HepG2 (cell line): ENCODE results near the gene SPTB. TPM values are rescaled to one million over a fixed set of nuclear protein-coding genes. Genes with fewer than 3 reads are reported as not detected.

Experiments
- AGO2 ChIP-seq: fragments of 200-400 bp; formaldehyde crosslinking; optimal IDR thresholded peaks from 2 replicates; pipeline ENCODE3; 2017; ENCODE audit warnings: mild to moderate bottlenecking, low read depth, low read length, moderate library complexity
- ARNT2 ChIP-seq: sonication (generic); formaldehyde crosslinking; IDR thresholded peaks from 2 replicates; pipeline ENCODE4 v1.8.0; 2022; ENCODE audit warnings: mild to moderate bottlenecking, low read depth, missing genetic modification reagents, moderate library complexity
- GPN1 ChIP-seq: sonication (generic); formaldehyde crosslinking; IDR thresholded peaks from 2 replicates; pipeline ENCODE4 v1.5.1; 2020; ENCODE audit warnings: missing genetic modification reagents, borderline replicate concordance
- HOXA7 ChIP-seq: sonication (generic); formaldehyde crosslinking; IDR thresholded peaks from 2 replicates; pipeline ENCODE4 v1.8.1; 2022; ENCODE audit warnings: mild to moderate bottlenecking, missing genetic modification reagents, moderate library complexity
- KLF13 ChIP-seq: sonication (generic); formaldehyde crosslinking; IDR thresholded peaks from 2 replicates; pipeline ENCODE4 v1.4.0; 2020; ENCODE audit warnings: mild to moderate bottlenecking, missing genetic modification reagents
- KMT2A ChIP-seq: sonication (generic); formaldehyde crosslinking; IDR thresholded peaks from 2 replicates; pipeline ENCODE4 v1.4.0; 2020; ENCODE audit warnings: missing genetic modification reagents
- MTA1 ChIP-seq: sonication (generic); formaldehyde crosslinking; IDR thresholded peaks from 2 replicates; pipeline ENCODE4 v1.4.0; 2020; ENCODE audit warnings: missing genetic modification reagents, mild to moderate bottlenecking, borderline replicate concordance
- NR2C2 ChIP-seq: sonication (generic); formaldehyde crosslinking; IDR thresholded peaks from 2 replicates; pipeline ENCODE4 v1.4.0; 2020; ENCODE audit warnings: missing genetic modification reagents, mild to moderate bottlenecking, moderate library complexity, borderline replicate concordance
- PAX8 ChIP-seq: sonication (generic); formaldehyde crosslinking; IDR thresholded peaks from 2 replicates; pipeline ENCODE4 v1.8.0; 2022; ENCODE audit warnings: mild to moderate bottlenecking, missing genetic modification reagents, borderline replicate concordance
- SATB2 ChIP-seq: sonication (generic); formaldehyde crosslinking; IDR thresholded peaks from 2 replicates; pipeline ENCODE4 v1.5.0; 2020; ENCODE audit warnings: missing genetic modification reagents
- SETDB1 ChIP-seq: sonication (generic); formaldehyde crosslinking; IDR thresholded peaks from 2 replicates; pipeline ENCODE4 v1.5.1; 2020; ENCODE audit warnings: missing genetic modification reagents, mild to moderate bottlenecking, borderline replicate concordance
- SNRNP70 ChIP-seq: fragments of 200-400 bp; formaldehyde crosslinking; IDR thresholded peaks from 2 replicates; pipeline ENCODE4 v1.6.1; 2017; ENCODE audit warnings: mild to moderate bottlenecking, low read depth, low read length, moderate library complexity
- ZBTB38 ChIP-seq: sonication (generic); formaldehyde crosslinking; IDR thresholded peaks from 2 replicates; pipeline ENCODE4 v1.5.1; 2020; ENCODE audit warnings: mild to moderate bottlenecking, missing genetic modification reagents
- ZNF101 ChIP-seq: sonication (generic); formaldehyde crosslinking; IDR thresholded peaks from 2 replicates; pipeline ENCODE4 v1.4.0; 2020; ENCODE audit warnings: mild to moderate bottlenecking, low read depth, missing genetic modification reagents, borderline replicate concordance
- ZNF891 ChIP-seq: sonication (generic); formaldehyde crosslinking; IDR thresholded peaks from 2 replicates; pipeline ENCODE4 v1.5.0; 2020; ENCODE audit warnings: mild to moderate bottlenecking, missing genetic modification reagents
- polyA plus RNA-seq, 8 experiments: library from polyadenylated mRNA; depleted of rRNA in 3 of 8; stranded (reverse) in 7 of 8; unstranded in 1 of 8; fragments of >200 nt; fragmentation: Illumina TruSeq in 4 of 8; extraction: Trizol in 4 of 8; gene quantifications; 2 replicates each; pipeline versions ENCODE4 v1.2.1 to v1.2.3, GENCODE V29; 2011 to 2016; ENCODE audit warnings: low read depth in 4 of 8, missing spikeins in 1 of 8, mixed read lengths in 1 of 8; ENCODE audit not compliant: insufficient read depth in 1 of 8
- total RNA-seq, 5 experiments: library from RNA; depleted of rRNA; stranded (reverse); fragments of >200 nt; fragmentation: Illumina TruSeq; extraction: Trizol; gene quantifications; 2 replicates each; pipeline ENCODE4 v1.2.3, GENCODE V29; 2016; ENCODE audit warnings: low read depth in 1 of 5
- TF ChIP-seq, protein P1 (sequence below): sonication (generic); formaldehyde crosslinking; IDR thresholded peaks from 2 replicates; pipeline ENCODE4 v1.5.1; 2020; ENCODE audit warnings: mild to moderate bottlenecking, missing genetic modification reagents, moderate library complexity
- TF ChIP-seq, protein P2 (sequence below): sonication (generic); formaldehyde crosslinking; IDR thresholded peaks from 2 replicates; pipeline ENCODE4 v1.4.0; 2020; ENCODE audit warnings: missing genetic modification reagents, borderline replicate concordance
- TF ChIP-seq, protein P3 (sequence below): sonication (generic); formaldehyde crosslinking; IDR thresholded peaks from 2 replicates; pipeline ENCODE4 v1.8.0; 2022; ENCODE audit warnings: missing genetic modification reagents, low read depth, mild to moderate bottlenecking, borderline replicate concordance
- TF ChIP-seq, protein P4 (sequence below): sonication (generic); formaldehyde crosslinking; IDR thresholded peaks from 2 replicates; pipeline ENCODE4 v1.5.1; 2020; ENCODE audit warnings: missing genetic modification reagents, mild to moderate bottlenecking, borderline replicate concordance
- TF ChIP-seq, protein P5 (sequence below): sonication (generic); formaldehyde crosslinking; IDR thresholded peaks from 2 replicates; pipeline ENCODE4 v1.4.0; 2020; ENCODE audit warnings: mild to moderate bottlenecking, missing genetic modification reagents

The SPTB gene
- total and polyA plus RNA-seq, 2 of the 13 experiments (the other 11 are each of a cell fraction or from before 2014, with no cell fraction given), result 0.01 to 0.02 TPM

DNA sequence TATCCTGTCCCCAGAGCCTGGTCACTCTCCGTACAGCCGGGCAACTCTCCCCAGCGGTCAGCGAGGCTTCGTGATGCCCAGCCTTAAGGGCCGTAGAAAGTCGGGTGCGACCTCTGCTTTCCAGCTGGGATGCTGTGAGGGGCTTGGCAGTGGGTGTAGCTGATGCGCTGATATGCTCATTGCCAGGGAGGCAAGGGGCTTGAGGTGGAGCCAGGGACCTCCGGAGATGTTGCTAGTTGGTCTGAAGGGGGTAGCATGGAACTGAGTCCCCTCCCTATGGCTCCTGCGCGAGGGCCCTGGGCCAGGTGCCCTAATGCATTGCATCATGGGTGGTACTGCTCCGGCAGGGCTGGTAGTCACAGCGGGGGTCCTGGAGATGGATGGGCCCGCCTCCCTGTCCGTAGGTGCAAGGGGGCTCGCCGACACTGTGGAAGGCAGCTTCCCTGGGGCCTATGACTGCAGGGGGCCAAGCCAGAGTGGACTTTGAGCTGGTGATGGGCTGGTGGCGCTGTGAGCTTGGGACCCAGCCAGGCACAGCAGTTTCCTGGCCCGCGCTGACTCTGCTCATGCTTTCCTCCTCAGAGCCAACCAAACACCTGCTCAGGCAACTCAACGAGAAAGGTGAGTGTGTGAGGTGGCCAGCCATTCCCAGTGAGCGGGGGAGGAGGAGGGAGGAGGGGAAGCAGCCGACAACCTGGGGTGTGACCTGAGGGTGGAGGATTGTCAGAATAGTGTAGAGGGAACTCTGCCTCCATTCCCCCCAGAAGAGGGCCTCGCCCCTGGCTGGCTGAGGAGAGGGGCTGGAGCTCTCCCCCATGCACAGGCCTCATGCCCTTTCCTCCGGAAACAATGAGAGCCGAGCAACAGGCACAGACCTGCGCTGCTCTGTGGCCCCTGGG lies 143.2 kb downstream of the SPTB start (continued):
- TF ChIP-seq, protein P1, sequence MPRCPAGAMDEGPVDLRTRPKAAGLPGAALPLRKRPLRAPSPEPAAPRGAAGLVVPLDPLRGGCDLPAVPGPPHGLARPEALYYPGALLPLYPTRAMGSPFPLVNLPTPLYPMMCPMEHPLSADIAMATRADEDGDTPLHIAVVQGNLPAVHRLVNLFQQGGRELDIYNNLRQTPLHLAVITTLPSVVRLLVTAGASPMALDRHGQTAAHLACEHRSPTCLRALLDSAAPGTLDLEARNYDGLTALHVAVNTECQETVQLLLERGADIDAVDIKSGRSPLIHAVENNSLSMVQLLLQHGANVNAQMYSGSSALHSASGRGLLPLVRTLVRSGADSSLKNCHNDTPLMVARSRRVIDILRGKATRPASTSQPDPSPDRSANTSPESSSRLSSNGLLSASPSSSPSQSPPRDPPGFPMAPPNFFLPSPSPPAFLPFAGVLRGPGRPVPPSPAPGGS (CRISPR knock-in tag), result no peak
- TF ChIP-seq, protein P2, sequence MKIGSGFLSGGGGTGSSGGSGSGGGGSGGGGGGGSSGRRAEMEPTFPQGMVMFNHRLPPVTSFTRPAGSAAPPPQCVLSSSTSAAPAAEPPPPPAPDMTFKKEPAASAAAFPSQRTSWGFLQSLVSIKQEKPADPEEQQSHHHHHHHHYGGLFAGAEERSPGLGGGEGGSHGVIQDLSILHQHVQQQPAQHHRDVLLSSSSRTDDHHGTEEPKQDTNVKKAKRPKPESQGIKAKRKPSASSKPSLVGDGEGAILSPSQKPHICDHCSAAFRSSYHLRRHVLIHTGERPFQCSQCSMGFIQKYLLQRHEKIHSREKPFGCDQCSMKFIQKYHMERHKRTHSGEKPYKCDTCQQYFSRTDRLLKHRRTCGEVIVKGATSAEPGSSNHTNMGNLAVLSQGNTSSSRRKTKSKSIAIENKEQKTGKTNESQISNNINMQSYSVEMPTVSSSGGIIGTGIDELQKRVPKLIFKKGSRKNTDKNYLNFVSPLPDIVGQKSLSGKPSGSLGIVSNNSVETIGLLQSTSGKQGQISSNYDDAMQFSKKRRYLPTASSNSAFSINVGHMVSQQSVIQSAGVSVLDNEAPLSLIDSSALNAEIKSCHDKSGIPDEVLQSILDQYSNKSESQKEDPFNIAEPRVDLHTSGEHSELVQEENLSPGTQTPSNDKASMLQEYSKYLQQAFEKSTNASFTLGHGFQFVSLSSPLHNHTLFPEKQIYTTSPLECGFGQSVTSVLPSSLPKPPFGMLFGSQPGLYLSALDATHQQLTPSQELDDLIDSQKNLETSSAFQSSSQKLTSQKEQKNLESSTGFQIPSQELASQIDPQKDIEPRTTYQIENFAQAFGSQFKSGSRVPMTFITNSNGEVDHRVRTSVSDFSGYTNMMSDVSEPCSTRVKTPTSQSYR (CRISPR knock-in tag), result peak; percentile 55; the same call in 1 of the 2 replicates
- TF ChIP-seq SNRNP70, result no peak
- TF ChIP-seq AGO2, result peak; percentile 58
- no peak for TF ChIP-seq ARNT2 (CRISPR knock-in tag)
- no peak for TF ChIP-seq SATB2 (CRISPR knock-in tag)
- no peak for TF ChIP-seq NR2C2 (CRISPR knock-in tag)
- TF ChIP-seq, protein P3, sequence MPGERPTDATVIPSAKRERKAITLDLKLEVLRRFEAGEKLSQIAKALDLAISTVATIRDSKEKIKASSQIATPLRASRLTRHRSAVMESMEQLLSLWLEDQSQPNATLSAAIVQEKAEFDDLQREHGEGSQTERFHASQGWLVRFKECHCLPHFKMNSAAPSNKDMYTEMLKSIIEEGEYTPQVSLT (CRISPR knock-in tag), result no peak
- TF ChIP-seq PAX8, result no peak
- TF ChIP-seq MTA1 (CRISPR knock-in tag), result no peak
- TF ChIP-seq ZNF101 (CRISPR knock-in tag), result no peak
- no peak for TF ChIP-seq HOXA7 (CRISPR knock-in tag)
- TF ChIP-seq, protein P4, sequence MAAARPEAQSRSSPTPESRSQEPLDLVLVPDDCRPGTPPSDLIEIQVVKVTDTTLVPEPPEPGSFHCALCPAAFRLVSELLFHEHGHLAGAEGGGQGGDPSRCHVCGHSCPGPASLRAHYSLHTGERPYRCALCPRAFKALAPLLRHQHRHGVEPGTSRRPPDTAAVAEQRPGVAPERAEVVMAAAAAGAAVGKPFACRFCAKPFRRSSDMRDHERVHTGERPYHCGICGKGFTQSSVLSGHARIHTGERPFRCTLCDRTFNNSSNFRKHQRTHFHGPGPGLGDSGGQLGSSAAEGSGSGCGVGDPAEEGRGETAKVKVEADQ, result no peak
- TF ChIP-seq, protein P5, sequence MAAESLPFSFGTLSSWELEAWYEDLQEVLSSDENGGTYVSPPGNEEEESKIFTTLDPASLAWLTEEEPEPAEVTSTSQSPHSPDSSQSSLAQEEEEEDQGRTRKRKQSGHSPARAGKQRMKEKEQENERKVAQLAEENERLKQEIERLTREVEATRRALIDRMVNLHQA (CRISPR knock-in tag), result no peak
- TF ChIP-seq SETDB1, result no peak
- peak; percentile 81; the same call in 1 of the 2 replicates for TF ChIP-seq ZBTB38 (CRISPR knock-in tag)
- TF ChIP-seq KLF13 (CRISPR knock-in tag), result no peak
- no peak for TF ChIP-seq KMT2A
- no peak for TF ChIP-seq GPN1
- TF ChIP-seq ZNF891, result peak; percentile 67; the same call in 1 of the 2 replicates
